ENCODE data around the gene JMY. TPM values are rescaled to one million over a fixed set of nuclear protein-coding genes. Genes with fewer than 3 reads are reported as not detected.
A peak's percentile ranks its signal among the peaks of the same experiment; 100 is the strongest.

Gene JMY
- total RNA-seq, 1 experiment from 2014 or later, result 15.2 TPM

GRCh38 chr5:79237740-79238560 lies 2.0 kb downstream of the JMY start:
- H3K14ac ChIP-seq (ENCODE audit: insufficient read depth, low read length), result no peak overlapping the region
- peak overlapping the region; percentile 81 for H3K4me2 ChIP-seq (ENCODE audit: insufficient read depth, insufficient read length, low read length)
- no peak for TF ChIP-seq CTCF (conservative IDR thresholded peaks at IDR 0.05)
- H3K27me3 Mint-ChIP-seq (ENCODE audit: low read depth), result peaks cover 8% of the 10 kb centered on the region; the same call in 1 of the 2 replicates
- H3K18ac ChIP-seq (ENCODE audit: insufficient read length, low read depth, low read length), result no peak overlapping the region
- no peaks in the 10 kb centered on the region; a peak in 1 of 5 replicates for H3K9me3 Mint-ChIP-seq
- no peak overlapping the region for H2BK20ac ChIP-seq (ENCODE audit: low read depth, low read length, poor library complexity, severe bottlenecking)
- H3K4me1 Mint-ChIP-seq, result peaks cover 26 to 28% of the 10 kb centered on the region in 2 experiments
- H4K20me1 ChIP-seq (ENCODE audit: control insufficient read depth, insufficient read depth, insufficient read length), result no peaks in the 10 kb centered on the region
- H3K56ac ChIP-seq (ENCODE audit: insufficient read length, low read depth, low read length), result no peak overlapping the region
- no peaks in the 10 kb centered on the region for H3K79me1 ChIP-seq (ENCODE audit: insufficient read depth, low read depth, low read length, poor library complexity, severe bottlenecking)
- no peak overlapping the region for H2BK5ac ChIP-seq (ENCODE audit: insufficient read length, low read length)
- no CpG with 5 or more reads among the region's 14 CpGs for WGBS (ENCODE audit: extremely low coverage, insufficient read length, low lambda C conversion rate)
- no peak overlapping the region; a peak in 2 of 7 replicates for H3K27ac Mint-ChIP-seq
- DNase-seq, result no peak
- H3K4me3 Mint-ChIP-seq, result peak overlapping the region; percentile 92 to 94
- no peak overlapping the region for H3T11ph ChIP-seq (ENCODE audit: low read length)
- no peak overlapping the region for H2BK15ac ChIP-seq (ENCODE audit: low read depth, low read length)
- peaks cover 3% of the 10 kb centered on the region; the same call in 1 of the 2 replicates for H3K79me2 ChIP-seq (ENCODE audit: insufficient read depth, low read length)
- H2BK12ac ChIP-seq (ENCODE audit: insufficient read length, low read depth, low read length), result no peak overlapping the region
- H3K9ac ChIP-seq (ENCODE audit: extremely low read depth, insufficient read length, low read length), result peak overlapping the region; percentile 71
- H3K36me3 Mint-ChIP-seq (ENCODE audit: insufficient read depth in 1 of 3, low read depth in 3 of 3), result peaks cover 0 to 5% (median 2%) of the 10 kb centered on the region in 3 experiments; a peak in 3 of 7 replicates
- H3K23me2 ChIP-seq (ENCODE audit: insufficient read length, low read depth, low read length, poor library complexity, severe bottlenecking), result peaks cover 22% of the 10 kb centered on the region
- H2AK5ac ChIP-seq (ENCODE audit: insufficient read length, low read length), result no peak overlapping the region
- H2BK120ac ChIP-seq (ENCODE audit: low read depth, low read length, poor library complexity, severe bottlenecking), result no peak overlapping the region
- no peaks in the 10 kb centered on the region for H3K4me1 ChIP-seq (ENCODE audit: insufficient read depth, low read length)
- no peak overlapping the region for H2AFZ ChIP-seq (ENCODE audit: low read length)
- no peaks in the 10 kb centered on the region for H3K27me3 ChIP-seq (ENCODE audit: insufficient read depth, low read length)
- H4K8ac ChIP-seq (replicated peaks; ENCODE audit: insufficient read length, low read depth, low read length), result no peak overlapping the region
- H3K23ac ChIP-seq (ENCODE audit: insufficient read length, low read depth, low read length), result no peak overlapping the region
- no peak overlapping the region for H3K27ac ChIP-seq (ENCODE audit: insufficient read length, low read depth, low read length)
- no peak overlapping the region for H3K4ac ChIP-seq (ENCODE audit: low read depth, low read length)
- H4K91ac ChIP-seq (ENCODE audit: insufficient read length, low read depth, low read length), result no peak overlapping the region
- no peak overlapping the region for H4K5ac ChIP-seq (ENCODE audit: insufficient read length, low read depth, low read length)
- no peaks in the 10 kb centered on the region for H3K9me3 ChIP-seq (ENCODE audit: control insufficient read depth, low read depth, low read length)
